Glutamatergic neuron (in vitro differentiated cells): ENCODE measurements around the gene TANC1. TPM values are rescaled to one million over a fixed set of nuclear protein-coding genes. Genes with fewer than 3 reads are reported as not detected.

Source experiments
- DNase-seq: peaks from one replicate; pipeline ENCODE4 v3.0.0; 2022
- H3K27ac Mint-ChIP-seq: one replicate; pipeline ENCODE4 v1.8.0; 2020; ENCODE audit warnings: mild to moderate bottlenecking, mixed read lengths, inconsistent platforms; ENCODE audit not compliant: unreplicated experiment
- H3K27me3 Mint-ChIP-seq: one replicate; pipeline ENCODE4 v1.8.0; 2020; ENCODE audit warnings: mild to moderate bottlenecking, moderate library complexity, mixed read lengths, inconsistent platforms; ENCODE audit not compliant: unreplicated experiment
- H3K36me3 Mint-ChIP-seq: one replicate; pipeline ENCODE4 v1.8.0; 2020; ENCODE audit warnings: mild to moderate bottlenecking, mixed read lengths, inconsistent platforms; ENCODE audit not compliant: unreplicated experiment
- H3K4me1 Mint-ChIP-seq: one replicate; pipeline ENCODE4 v1.8.0; 2020; ENCODE audit warnings: mild to moderate bottlenecking, low read depth, mixed read lengths, inconsistent platforms; ENCODE audit not compliant: unreplicated experiment
- H3K4me3 Mint-ChIP-seq: one replicate; pipeline ENCODE4 v1.8.0; 2020; ENCODE audit warnings: mild to moderate bottlenecking, mixed read lengths, inconsistent platforms; ENCODE audit not compliant: unreplicated experiment
- H3K9me3 Mint-ChIP-seq: one replicate; pipeline ENCODE4 v1.8.0; 2020; ENCODE audit warnings: mild to moderate bottlenecking, moderate library complexity, mixed read lengths, inconsistent platforms; ENCODE audit not compliant: unreplicated experiment
- CTCF ChIP-seq: fragments of 200-600 bp; sonication (generic); IDR thresholded peaks from one replicate; pipeline ENCODE4 v1.5.0; 2021; ENCODE audit not compliant: partially characterized antibody, unreplicated experiment
- total RNA-seq: library from RNA; stranded (reverse); fragmentation: NEBNext Ultra II Directional; extraction: Animal tissue kit (Norgen Biotek cat#: 25700); gene quantifications from one replicate; pipeline ENCODE4 v1.2.1, GENCODE V29; 2021; ENCODE audit not compliant: unreplicated experiment

TANC1 gene
- total RNA-seq, 1 donor from 2014 or later: 14.9 TPM

- no peak overlapping the region for H3K4me3 Mint-ChIP-seq
- H3K27ac Mint-ChIP-seq: no peak overlapping the region
Measured at GRCh38 chr2:159084384-159085370, 116.2 kb downstream of the TANC1 start.

GRCh38 chr2:159086342-159086741 lies 117.9 kb downstream of the TANC1 start:
- H3K4me1 Mint-ChIP-seq: peaks cover 5% of the 10 kb centered on the region
- H3K4me3 Mint-ChIP-seq: no peak overlapping the region
- no peak for TF ChIP-seq CTCF
- DNase-seq: no peak
- no peaks in the 10 kb centered on the region for H3K36me3 Mint-ChIP-seq
- H3K27me3 Mint-ChIP-seq: no peaks in the 10 kb centered on the region
- peaks cover 5% of the 10 kb centered on the region for H3K9me3 Mint-ChIP-seq
- H3K27ac Mint-ChIP-seq: no peak overlapping the region

More at GRCh38 chr2:159084384-159085370, 116.2 kb downstream of the TANC1 start:
- Mint-ChIP-seq H3K4me1 (peaks cover 5% of the 10 kb centered on the region), H3K36me3 (no peaks in the 10 kb centered on the region), H3K27me3 (no peaks in the 10 kb centered on the region), H3K9me3 (peaks cover 5% of the 10 kb centered on the region)
- TF ChIP-seq CTCF: no peak
- DNase-seq: no peak

GRCh38 chr2:159086826-159087225 lies 118.4 kb downstream of the TANC1 start:
- Mint-ChIP-seq H3K27me3 (no peaks in the 10 kb centered on the region), H3K9me3 (peaks cover 5% of the 10 kb centered on the region), H3K4me1 (peaks cover 5% of the 10 kb centered on the region), H3K27ac (no peak overlapping the region), H3K4me3 (no peak overlapping the region), H3K36me3 (no peaks in the 10 kb centered on the region)
- TF ChIP-seq CTCF: no peak
- DNase-seq: no peak

- Mint-ChIP-seq H3K4me1 (peaks cover 5% of the 10 kb centered on the region), H3K27me3 (no peaks in the 10 kb centered on the region), H3K4me3 (no peak overlapping the region), H3K9me3 (peaks cover 3% of the 10 kb centered on the region), H3K27ac (no peak overlapping the region), H3K36me3 (no peaks in the 10 kb centered on the region)
- TF ChIP-seq CTCF: no peak
- DNase-seq: no peak
Measured at GRCh38 chr2:159088906-159089305, 120.5 kb downstream of the TANC1 start.

GRCh38 chr2:159089543-159089942 lies 121.1 kb downstream of the TANC1 start:
- no peak for TF ChIP-seq CTCF
- H3K4me3 Mint-ChIP-seq: no peak overlapping the region
- peaks cover 3% of the 10 kb centered on the region for H3K9me3 Mint-ChIP-seq
- no peak for DNase-seq
- no peaks in the 10 kb centered on the region for H3K36me3 Mint-ChIP-seq
- H3K27me3 Mint-ChIP-seq: no peaks in the 10 kb centered on the region
- H3K4me1 Mint-ChIP-seq: peaks cover 5% of the 10 kb centered on the region
- H3K27ac Mint-ChIP-seq: peak overlapping the region; percentile 24
